ENCODE data around the gene ANKIB1.
"Not testable (repeated sequence)": the region's sequence is repeated elsewhere in the genome, so short reads cannot be mapped to it uniquely, and the experiment has no call there.

Gene ANKIB1

GRCh38 chr7:92402920-92403759 lies 157.4 kb downstream of the ANKIB1 start:
- peaks cover 19% of the 10 kb centered on the region for H3K36me3 ChIP-seq (ENCODE audit: insufficient read depth, insufficient read length, low read length)
- TF ChIP-seq SUZ12 (IDR thresholded peaks at IDR 0.05; ENCODE audit: extremely low read depth, insufficient read depth, insufficient read length) (no peak), ZNF274 (IDR thresholded peaks at IDR 0.05; ENCODE audit: low read depth, low read length) (no peak)
- no peak overlapping the region for H3K4me3 ChIP-seq (ENCODE audit: insufficient read length, low read depth)
- H3K9me3 ChIP-seq (ENCODE audit: insufficient read depth, low read length) = no peaks in the 10 kb centered on the region
- DNase-seq (ENCODE audit: low read depth, low spot score) = no peak
- no peaks in the 10 kb centered on the region for H3K27me3 ChIP-seq (ENCODE audit: insufficient read depth, insufficient read length)
- H3K4me1 ChIP-seq (ENCODE audit: insufficient read depth, insufficient read length) = no peaks in the 10 kb centered on the region
- H3K9ac ChIP-seq (ENCODE audit: insufficient read length, low read depth) = no peak overlapping the region

GRCh38 chr7:92403760-92404074 lies 157.9 kb downstream of the ANKIB1 start:
- H3K9me3 ChIP-seq (ENCODE audit: insufficient read depth, low read length) = no peaks in the 10 kb centered on the region
- DNase-seq (ENCODE audit: low read depth, low spot score) = no peak
- no peaks in the 10 kb centered on the region for H3K27me3 ChIP-seq (ENCODE audit: insufficient read depth, insufficient read length)
- no peak overlapping the region for H3K4me3 ChIP-seq (ENCODE audit: insufficient read length, low read depth)
- H3K9ac ChIP-seq (ENCODE audit: insufficient read length, low read depth) = no peak overlapping the region
- TF ChIP-seq YY1 (IDR thresholded peaks at IDR 0.05; ENCODE audit: insufficient read depth, insufficient read length) = no peak
- no peak for TF ChIP-seq SUZ12 (IDR thresholded peaks at IDR 0.05; ENCODE audit: extremely low read depth, insufficient read depth, insufficient read length)
- TF ChIP-seq ZNF274 (IDR thresholded peaks at IDR 0.05; ENCODE audit: low read depth, low read length) = no peak
- H3K36me3 ChIP-seq (ENCODE audit: insufficient read depth, insufficient read length, low read length) = peaks cover 13% of the 10 kb centered on the region
- H3K4me1 ChIP-seq (ENCODE audit: insufficient read depth, insufficient read length) = no peaks in the 10 kb centered on the region

- no peaks in the 10 kb centered on the region for H3K9me3 ChIP-seq (ENCODE audit: insufficient read depth, low read length)
- H3K36me3 ChIP-seq (ENCODE audit: insufficient read depth, insufficient read length, low read length) = peaks cover 9% of the 10 kb centered on the region
- H3K27me3 ChIP-seq (ENCODE audit: insufficient read depth, insufficient read length) = no peaks in the 10 kb centered on the region
- H3K4me1 ChIP-seq (ENCODE audit: insufficient read depth, insufficient read length) = no peaks in the 10 kb centered on the region
- no peak overlapping the region for H3K4me3 ChIP-seq (ENCODE audit: insufficient read length, low read depth)
- no peak overlapping the region for H3K9ac ChIP-seq (ENCODE audit: insufficient read length, low read depth)
- no peak for DNase-seq (ENCODE audit: low read depth, low spot score)
- TF ChIP-seq SUZ12 (IDR thresholded peaks at IDR 0.05; ENCODE audit: extremely low read depth, insufficient read depth, insufficient read length) = no peak
Measured at GRCh38 chr7:92404170-92404614, 158.4 kb downstream of the ANKIB1 start.

- Histone ChIP-seq H3K27me3 (ENCODE audit: insufficient read depth, insufficient read length) (no peaks in the 10 kb centered on the region), H3K4me1 (ENCODE audit: insufficient read depth, insufficient read length) (no peaks in the 10 kb centered on the region), H3K9me3 (ENCODE audit: insufficient read depth, low read length) (no peaks in the 10 kb centered on the region), H3K36me3 (ENCODE audit: insufficient read depth, insufficient read length, low read length) (no peaks in the 10 kb centered on the region), H3K4me3 (ENCODE audit: insufficient read length, low read depth) (no peak overlapping the region), H3K9ac (ENCODE audit: insufficient read length, low read depth) (no peak overlapping the region)
- DNase-seq (ENCODE audit: low read depth, low spot score) = no peak
- TF ChIP-seq YY1 (IDR thresholded peaks at IDR 0.05; ENCODE audit: insufficient read depth, insufficient read length) (no peak), ZNF274 (IDR thresholded peaks at IDR 0.05; ENCODE audit: low read depth, low read length) (no peak)
Measured at GRCh38 chr7:92409357-92409756, 163.6 kb downstream of the ANKIB1 start.

GRCh38 chr7:92410162-92410561 lies 164.4 kb downstream of the ANKIB1 start:
- H3K36me3 ChIP-seq (ENCODE audit: insufficient read depth, insufficient read length, low read length); H3K27me3 ChIP-seq (ENCODE audit: insufficient read depth, insufficient read length); H3K9me3 ChIP-seq (ENCODE audit: insufficient read depth, low read length); DNase-seq (ENCODE audit: low read depth, low spot score); H3K9ac ChIP-seq (ENCODE audit: insufficient read length, low read depth); H3K4me1 ChIP-seq (ENCODE audit: insufficient read depth, insufficient read length); H3K4me3 ChIP-seq (ENCODE audit: insufficient read length, low read depth): not testable (repeated sequence)

- Histone ChIP-seq H3K9me3 (ENCODE audit: insufficient read depth, low read length) (no peaks in the 10 kb centered on the region), H3K4me3 (ENCODE audit: insufficient read length, low read depth) (no peak overlapping the region), H3K9ac (ENCODE audit: insufficient read length, low read depth) (no peak overlapping the region), H3K36me3 (ENCODE audit: insufficient read depth, insufficient read length, low read length) (no peaks in the 10 kb centered on the region), H3K4me1 (ENCODE audit: insufficient read depth, insufficient read length) (no peaks in the 10 kb centered on the region), H3K27me3 (ENCODE audit: insufficient read depth, insufficient read length) (no peaks in the 10 kb centered on the region)
- TF ChIP-seq ZNF274 (IDR thresholded peaks at IDR 0.05; ENCODE audit: low read depth, low read length) (no peak), YY1 (IDR thresholded peaks at IDR 0.05; ENCODE audit: insufficient read depth, insufficient read length) (no peak), SUZ12 (IDR thresholded peaks at IDR 0.05; ENCODE audit: extremely low read depth, insufficient read depth, insufficient read length) (no peak)
- DNase-seq (ENCODE audit: low read depth, low spot score) = no peak
Measured at GRCh38 chr7:92412745-92413144, 167.0 kb downstream of the ANKIB1 start.

GRCh38 chr7:92413550-92413949 lies 167.8 kb downstream of the ANKIB1 start:
- H3K4me3 ChIP-seq (ENCODE audit: insufficient read length, low read depth) = no peak overlapping the region
- H3K27me3 ChIP-seq (ENCODE audit: insufficient read depth, insufficient read length) = no peaks in the 10 kb centered on the region
- no peaks in the 10 kb centered on the region for H3K36me3 ChIP-seq (ENCODE audit: insufficient read depth, insufficient read length, low read length)
- no peaks in the 10 kb centered on the region for H3K9me3 ChIP-seq (ENCODE audit: insufficient read depth, low read length)
- TF ChIP-seq SUZ12 (IDR thresholded peaks at IDR 0.05; ENCODE audit: extremely low read depth, insufficient read depth, insufficient read length) = no peak
- no peak for TF ChIP-seq ZNF274 (IDR thresholded peaks at IDR 0.05; ENCODE audit: low read depth, low read length)
- no peak for TF ChIP-seq YY1 (IDR thresholded peaks at IDR 0.05; ENCODE audit: insufficient read depth, insufficient read length)
- H3K4me1 ChIP-seq (ENCODE audit: insufficient read depth, insufficient read length) = no peaks in the 10 kb centered on the region
- no peak for DNase-seq (ENCODE audit: low read depth, low spot score)
- H3K9ac ChIP-seq (ENCODE audit: insufficient read length, low read depth) = no peak overlapping the region

- Histone ChIP-seq H3K4me1 (ENCODE audit: insufficient read depth, insufficient read length) (no peaks in the 10 kb centered on the region), H3K9ac (ENCODE audit: insufficient read length, low read depth) (no peak overlapping the region), H3K27me3 (ENCODE audit: insufficient read depth, insufficient read length) (no peaks in the 10 kb centered on the region), H3K4me3 (ENCODE audit: insufficient read length, low read depth) (no peak overlapping the region), H3K9me3 (ENCODE audit: insufficient read depth, low read length) (no peaks in the 10 kb centered on the region), H3K36me3 (ENCODE audit: insufficient read depth, insufficient read length, low read length) (no peaks in the 10 kb centered on the region)
- DNase-seq (ENCODE audit: low read depth, low spot score) = no peak
- TF ChIP-seq YY1 (IDR thresholded peaks at IDR 0.05; ENCODE audit: insufficient read depth, insufficient read length) (no peak), ZNF274 (IDR thresholded peaks at IDR 0.05; ENCODE audit: low read depth, low read length) (no peak), SUZ12 (IDR thresholded peaks at IDR 0.05; ENCODE audit: extremely low read depth, insufficient read depth, insufficient read length) (no peak)
Measured at GRCh38 chr7:92415225-92415624, 169.5 kb downstream of the ANKIB1 start.

Measured in NT2/D1 (cell line).